Activated T-helper 9 cell treated with anti-CD3 and anti-CD28 coated beads, Interleukin-2, amount 50 U/mL, for 16 hours (primary cell): ENCODE data around the gene GRIK4.

ENCODE experiments used
- DNase-seq: peaks from one replicate; pipeline ENCODE4 v3.0.0-alpha.2; 2020; ENCODE audit warnings: low read depth

Gene GRIK4

GRCh38 chr11:120839846-120840402, 328.4 kb downstream of the GRIK4 start:
- no peak for DNase-seq

GRCh38 chr11:120840661-120841060, 329.1 kb downstream of the GRIK4 start:
- no peak for DNase-seq

GRCh38 chr11:120841074-120841473, 329.5 kb downstream of the GRIK4 start:
- DNase-seq = no peak

- DNase-seq = no peak
Observed at GRCh38 chr11:120842195-120842594, 330.6 kb downstream of the GRIK4 start.

GRCh38 chr11:120853435-120853834, 341.9 kb downstream of the GRIK4 start:
- DNase-seq = no peak

GRCh38 chr11:120854988-120855387, 343.4 kb downstream of the GRIK4 start:
- DNase-seq = no peak

GRCh38 chr11:120857508-120857907, 346.0 kb downstream of the GRIK4 start:
- no peak for DNase-seq

GRCh38 chr11:120858740-120859139, 347.2 kb downstream of the GRIK4 start:
- DNase-seq = no peak

- no peak for DNase-seq
Observed at GRCh38 chr11:120859552-120860295, 348.2 kb downstream of the GRIK4 start.

- no peak for DNase-seq
Observed at GRCh38 chr11:120863359-120863758, 351.8 kb downstream of the GRIK4 start.

- DNase-seq = no peak
Observed at GRCh38 chr11:120867024-120867423, 355.5 kb downstream of the GRIK4 start.

GRCh38 chr11:120867531-120867930, 356.0 kb downstream of the GRIK4 start:
- DNase-seq = no peak

GRCh38 chr11:120867988-120868387, 356.4 kb downstream of the GRIK4 start:
- no peak for DNase-seq

- DNase-seq = no peak
Observed at GRCh38 chr11:120869097-120869496, 357.5 kb downstream of the GRIK4 start.

GRCh38 chr11:120869516-120870011, 358.0 kb downstream of the GRIK4 start:
- no peak for DNase-seq

GRCh38 chr11:120871194-120871593, 359.6 kb downstream of the GRIK4 start:
- DNase-seq = no peak

GRCh38 chr11:120871924-120872323, 360.4 kb downstream of the GRIK4 start:
- DNase-seq = no peak

GRCh38 chr11:120873966-120874735, 362.6 kb downstream of the GRIK4 start:
- no peak for DNase-seq

- DNase-seq = no peak
Observed at GRCh38 chr11:120875986-120876385, 364.4 kb downstream of the GRIK4 start.

GRCh38 chr11:120877746-120878365, 366.3 kb downstream of the GRIK4 start:
- no peak for DNase-seq

GRCh38 chr11:120878781-120879180, 367.2 kb downstream of the GRIK4 start:
- no peak for DNase-seq

- no peak for DNase-seq
Observed at GRCh38 chr11:120880498-120881175, 369.1 kb downstream of the GRIK4 start.
